HL-60 (cell line): ENCODE data around the gene ABCC8.

ENCODE experiments used
- DNase-seq, 2 experiments: peaks; one replicate each; pipeline ENCODE4 v3.0.0-alpha.2; 2010 to 2020; ENCODE audit warnings: low read depth in 1 of 2, low spot score in 1 of 2
- H3K27ac ChIP-seq: fragments of 250-450 bp; sonication (Bioruptor Pico); replicated peaks from 2 replicates; pipeline ENCODE4 v1.5.1; 2020; ENCODE audit warnings: mild to moderate bottlenecking, moderate library complexity
- H3K27me3 ChIP-seq: fragments of 250-450 bp; sonication (Bioruptor Pico); 2 replicates; pipeline ENCODE4 v1.5.1; 2021; ENCODE audit warnings: mild to moderate bottlenecking, moderate library complexity; ENCODE audit not compliant: insufficient read depth, poor library complexity, severe bottlenecking
- H3K4me3 ChIP-seq: replicated peaks from 2 replicates; pipeline ENCODE4 v1.5.1; 2011; ENCODE audit warnings: mild to moderate bottlenecking, control low read depth, low read length; ENCODE audit not compliant: insufficient read depth
- GABPA ChIP-seq: IDR thresholded peaks from 2 replicates; pipeline ENCODE4 v1.6.1; 2012; ENCODE audit warnings: low read depth
- POLR2AphosphoS5 ChIP-seq: IDR thresholded peaks from 2 replicates; pipeline ENCODE4 v1.6.1; 2012; ENCODE audit warnings: low read depth
- SPI1 ChIP-seq: IDR thresholded peaks from 2 replicates; pipeline ENCODE4 v1.6.1; 2012; ENCODE audit warnings: low read depth, mild to moderate bottlenecking, borderline replicate concordance
- TF ChIP-seq, protein P1 (sequence below): IDR thresholded peaks from one replicate; pipeline ENCODE4 v1.5.1; 2011; ENCODE audit warnings: low read length, control low read depth, inconsistent platforms; ENCODE audit not compliant: insufficient read depth
- TF ChIP-seq, protein P2 (sequence below): IDR thresholded peaks from 2 replicates; pipeline ENCODE4 v1.6.1; 2012; ENCODE audit warnings: low read depth; ENCODE audit not compliant: insufficient replicate concordance

ABCC8 gene

DNA sequence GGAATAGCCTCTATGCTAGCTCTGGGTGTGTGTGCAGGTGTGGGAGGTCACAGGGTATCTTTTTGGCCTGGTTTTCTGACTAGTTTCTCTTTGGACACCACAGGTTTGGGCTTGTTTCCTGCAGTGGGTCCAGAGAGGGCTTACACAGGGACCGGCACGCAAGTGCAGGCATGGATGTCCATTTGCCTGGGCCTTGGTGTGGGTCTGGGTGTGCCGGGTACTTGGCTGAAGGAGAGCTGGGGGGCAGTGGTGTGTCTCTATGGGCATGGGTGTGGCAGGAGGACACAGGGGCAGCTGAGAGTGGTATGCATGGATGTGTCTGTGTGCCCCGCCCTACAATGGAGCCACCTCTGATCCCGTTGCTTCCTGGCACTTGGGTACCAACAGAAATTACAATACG, 80.7 kb downstream of the ABCC8 start:
- no peak for DNase-seq
- no peak overlapping the region for H3K4me3 ChIP-seq
- H3K27ac ChIP-seq, result no peak overlapping the region
- TF ChIP-seq SPI1 (no peak), POLR2AphosphoS5 (no peak), GABPA (no peak)
- TF ChIP-seq, protein P1, sequence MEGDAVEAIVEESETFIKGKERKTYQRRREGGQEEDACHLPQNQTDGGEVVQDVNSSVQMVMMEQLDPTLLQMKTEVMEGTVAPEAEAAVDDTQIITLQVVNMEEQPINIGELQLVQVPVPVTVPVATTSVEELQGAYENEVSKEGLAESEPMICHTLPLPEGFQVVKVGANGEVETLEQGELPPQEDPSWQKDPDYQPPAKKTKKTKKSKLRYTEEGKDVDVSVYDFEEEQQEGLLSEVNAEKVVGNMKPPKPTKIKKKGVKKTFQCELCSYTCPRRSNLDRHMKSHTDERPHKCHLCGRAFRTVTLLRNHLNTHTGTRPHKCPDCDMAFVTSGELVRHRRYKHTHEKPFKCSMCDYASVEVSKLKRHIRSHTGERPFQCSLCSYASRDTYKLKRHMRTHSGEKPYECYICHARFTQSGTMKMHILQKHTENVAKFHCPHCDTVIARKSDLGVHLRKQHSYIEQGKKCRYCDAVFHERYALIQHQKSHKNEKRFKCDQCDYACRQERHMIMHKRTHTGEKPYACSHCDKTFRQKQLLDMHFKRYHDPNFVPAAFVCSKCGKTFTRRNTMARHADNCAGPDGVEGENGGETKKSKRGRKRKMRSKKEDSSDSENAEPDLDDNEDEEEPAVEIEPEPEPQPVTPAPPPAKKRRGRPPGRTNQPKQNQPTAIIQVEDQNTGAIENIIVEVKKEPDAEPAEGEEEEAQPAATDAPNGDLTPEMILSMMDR, result no peak
- peaks cover 5% of the 10 kb centered on the region for H3K27me3 ChIP-seq

DNA sequence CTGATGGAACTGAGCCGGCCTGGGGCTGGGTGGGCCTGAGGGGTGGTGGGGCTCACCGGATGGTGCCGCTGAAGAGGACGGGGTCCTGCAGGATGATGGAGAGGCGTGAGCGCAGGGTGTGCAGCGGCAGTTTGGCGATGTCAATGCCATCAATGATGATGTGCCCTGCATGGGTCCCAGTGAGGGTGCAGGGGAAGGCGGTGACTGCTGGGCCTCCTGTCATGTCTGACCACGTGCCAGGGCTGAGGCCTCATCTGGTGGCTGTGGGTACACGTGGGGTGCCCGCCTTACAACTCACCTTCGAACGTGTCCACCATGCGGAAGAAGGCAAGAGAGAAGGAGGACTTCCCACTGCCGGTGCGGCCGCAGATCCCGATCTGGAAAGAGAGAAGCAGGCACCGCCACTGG, 81.1 kb downstream of the ABCC8 start:
- Histone ChIP-seq H3K27ac (no peak overlapping the region), H3K4me3 (no peak overlapping the region), H3K27me3 (peaks cover 5% of the 10 kb centered on the region)
- no peak for DNase-seq
- no peak for TF ChIP-seq GABPA
- TF ChIP-seq, protein P1, result no peak
- no peak for TF ChIP-seq SPI1

DNA sequence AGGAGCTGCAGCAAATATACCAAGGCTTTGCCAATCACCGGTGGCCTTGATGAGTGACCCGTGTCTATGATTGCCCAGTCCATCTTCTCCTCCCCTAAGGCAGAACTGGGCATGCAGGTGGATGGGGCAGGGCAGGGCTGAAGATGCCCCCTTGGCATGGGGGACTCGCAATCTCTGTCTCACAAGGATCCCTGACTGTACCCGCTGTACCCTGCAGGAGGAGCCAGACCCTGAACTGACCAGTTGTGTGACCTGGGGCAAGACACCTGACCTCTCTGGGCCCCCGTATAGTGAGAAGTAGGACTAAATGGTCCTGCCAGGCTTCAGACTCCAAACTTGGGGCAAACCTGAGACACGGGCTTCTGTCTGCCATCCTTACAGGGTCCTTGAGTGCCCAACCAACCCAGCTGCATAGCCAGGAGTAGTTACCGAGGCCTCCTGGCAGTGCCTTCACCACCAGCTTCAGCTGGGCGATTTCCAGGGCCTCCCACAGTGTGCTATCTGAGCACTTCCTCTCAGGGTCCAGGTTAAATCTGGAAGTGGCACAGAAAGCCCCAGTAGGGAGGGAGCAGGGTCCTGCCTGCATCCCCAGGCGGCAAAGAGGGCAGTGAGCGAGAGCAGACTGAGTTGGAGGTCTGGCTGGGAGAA, 81.8 kb downstream of the ABCC8 start:
- TF ChIP-seq, protein P2, sequence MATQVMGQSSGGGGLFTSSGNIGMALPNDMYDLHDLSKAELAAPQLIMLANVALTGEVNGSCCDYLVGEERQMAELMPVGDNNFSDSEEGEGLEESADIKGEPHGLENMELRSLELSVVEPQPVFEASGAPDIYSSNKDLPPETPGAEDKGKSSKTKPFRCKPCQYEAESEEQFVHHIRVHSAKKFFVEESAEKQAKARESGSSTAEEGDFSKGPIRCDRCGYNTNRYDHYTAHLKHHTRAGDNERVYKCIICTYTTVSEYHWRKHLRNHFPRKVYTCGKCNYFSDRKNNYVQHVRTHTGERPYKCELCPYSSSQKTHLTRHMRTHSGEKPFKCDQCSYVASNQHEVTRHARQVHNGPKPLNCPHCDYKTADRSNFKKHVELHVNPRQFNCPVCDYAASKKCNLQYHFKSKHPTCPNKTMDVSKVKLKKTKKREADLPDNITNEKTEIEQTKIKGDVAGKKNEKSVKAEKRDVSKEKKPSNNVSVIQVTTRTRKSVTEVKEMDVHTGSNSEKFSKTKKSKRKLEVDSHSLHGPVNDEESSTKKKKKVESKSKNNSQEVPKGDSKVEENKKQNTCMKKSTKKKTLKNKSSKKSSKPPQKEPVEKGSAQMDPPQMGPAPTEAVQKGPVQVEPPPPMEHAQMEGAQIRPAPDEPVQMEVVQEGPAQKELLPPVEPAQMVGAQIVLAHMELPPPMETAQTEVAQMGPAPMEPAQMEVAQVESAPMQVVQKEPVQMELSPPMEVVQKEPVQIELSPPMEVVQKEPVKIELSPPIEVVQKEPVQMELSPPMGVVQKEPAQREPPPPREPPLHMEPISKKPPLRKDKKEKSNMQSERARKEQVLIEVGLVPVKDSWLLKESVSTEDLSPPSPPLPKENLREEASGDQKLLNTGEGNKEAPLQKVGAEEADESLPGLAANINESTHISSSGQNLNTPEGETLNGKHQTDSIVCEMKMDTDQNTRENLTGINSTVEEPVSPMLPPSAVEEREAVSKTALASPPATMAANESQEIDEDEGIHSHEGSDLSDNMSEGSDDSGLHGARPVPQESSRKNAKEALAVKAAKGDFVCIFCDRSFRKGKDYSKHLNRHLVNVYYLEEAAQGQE, result no peak
- TF ChIP-seq, protein P1, result no peak
- no peak for TF ChIP-seq SPI1
- TF ChIP-seq POLR2AphosphoS5, result no peak
- TF ChIP-seq GABPA, result no peak
- Histone ChIP-seq H3K27ac (no peak overlapping the region), H3K4me3 (no peak overlapping the region), H3K27me3 (peaks cover 5% of the 10 kb centered on the region)
- DNase-seq, result no peak

DNA sequence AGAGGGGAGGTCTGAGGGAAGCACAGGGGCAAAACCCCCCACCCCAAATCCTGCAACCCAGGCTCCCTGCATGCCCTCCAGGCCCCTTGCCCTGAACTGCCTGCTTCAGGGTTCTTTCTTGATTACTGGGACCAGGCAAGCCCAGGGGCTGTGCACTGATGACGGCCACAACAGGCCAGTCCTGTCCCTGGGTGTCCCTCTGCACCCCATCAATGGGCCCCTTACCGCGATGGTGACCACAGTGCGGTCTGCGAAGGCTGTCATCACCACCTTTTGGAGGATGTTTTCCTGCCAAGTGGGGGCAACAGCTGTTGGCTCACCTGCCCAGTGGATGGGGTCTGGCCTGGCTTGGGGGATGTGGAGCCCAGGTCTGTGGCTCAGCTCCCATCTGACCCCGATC, 83.2 kb downstream of the ABCC8 start:
- Histone ChIP-seq H3K27ac (no peak overlapping the region), H3K4me3 (no peak overlapping the region), H3K27me3 (peaks cover 2% of the 10 kb centered on the region)
- no peak for DNase-seq
- TF ChIP-seq SPI1 (no peak), GABPA (no peak), POLR2AphosphoS5 (no peak)
- TF ChIP-seq, protein P1, result no peak
- TF ChIP-seq, protein P2, result no peak
